Peyer's patch (tissue), 4 donors: ENCODE results near the gene KRT71. TPM values are rescaled to one million over a fixed set of nuclear protein-coding genes. Genes with fewer than 3 reads are reported as not detected.

Source experiments
- DNase-seq, 3 donors: peaks; one replicate each; pipeline ENCODE4 v3.0.0-alpha.2; 2017 to 2019
- H3K27ac ChIP-seq, 4 donors: fragments of 200-600 bp; sonication (generic); one replicate each; pipeline ENCODE4 v1.5.1; 2016 to 2019
- H3K27me3 ChIP-seq, 2 donors: fragments of 200-600 bp; sonication (generic); one replicate each; pipeline ENCODE4 v1.5.1; 2019
- H3K36me3 ChIP-seq, 3 donors: fragments of 200-600 bp; sonication (generic); one replicate each; pipeline ENCODE4 v1.5.1; 2016 to 2019
- H3K4me1 ChIP-seq, 4 donors: fragments of 200-600 bp; sonication (generic); one replicate each; pipeline ENCODE4 v1.5.1; 2016 to 2019
- H3K4me3 ChIP-seq, 4 donors: fragments of 200-600 bp; sonication (generic); 1 replicate in 3 of 4; 2 replicates in 1 of 4; pipeline ENCODE4 v1.5.1; 2016 to 2019; ENCODE audit warnings: mild to moderate bottlenecking in 1 of 4
- H3K9me3 ChIP-seq, 4 donors: fragments of 200-600 bp; sonication (generic); one replicate each; pipeline ENCODE4 v1.5.1; 2016 to 2019; ENCODE audit warnings: mild to moderate bottlenecking in 1 of 4
- POLR2A ChIP-seq, 2 donors: fragments of 450-650 bp; IDR thresholded peaks; one replicate each; pipeline ENCODE4 v1.5.1; 2017; ENCODE audit warnings: antibody characterized with exemption in 2 of 2, mild to moderate bottlenecking in 2 of 2, moderate library complexity in 2 of 2
- total RNA-seq, 4 donors: library from RNA; depleted of rRNA; stranded (reverse); fragments of >200 nt; gene quantifications; one replicate each; pipeline ENCODE4 v1.1.0, GENCODE V29; 2016
- TF ChIP-seq, protein P1 (sequence below), 6 experiments: fragments of 450-650 bp in 4 of 6; fragments of 200-600 bp in 2 of 6; sonication (generic) in 1 of 6; IDR thresholded peaks; one replicate each; pipeline ENCODE4 v1.5.1; 2017 to 2019; ENCODE audit warnings: antibody characterized with exemption in 6 of 6, mild to moderate bottlenecking in 3 of 6, moderate library complexity in 1 of 6

The KRT71 gene
- total RNA-seq, 4 donors from 2014 or later = not detected

DNA sequence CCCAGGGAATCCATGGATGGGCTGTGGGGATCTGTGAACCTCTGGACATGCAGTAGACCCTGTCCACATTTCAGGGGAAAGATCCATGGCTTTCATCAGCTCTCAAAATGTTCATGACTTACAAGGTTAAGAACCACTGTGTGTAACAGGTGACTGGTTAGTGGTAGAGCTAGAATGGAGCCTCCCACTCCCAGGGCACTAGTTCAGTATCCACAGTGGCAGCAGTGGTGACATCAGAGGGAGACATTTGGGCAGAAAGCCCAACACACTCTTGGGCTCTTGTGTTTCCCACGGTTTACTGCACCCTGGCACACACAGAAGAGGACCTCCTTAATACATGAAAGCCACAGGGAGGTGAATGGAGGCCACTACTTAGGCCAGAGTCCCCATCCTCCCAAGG lies 11.6 kb upstream of the KRT71 start:
- Histone ChIP-seq H3K36me3 (no peaks in the 10 kb centered on the region), H3K4me1 (no peaks in the 10 kb centered on the region), H3K27ac (no peak overlapping the region), H3K27me3 (no peaks in the 10 kb centered on the region), H3K9me3 (no peaks in the 10 kb centered on the region), H3K4me3 (no peak overlapping the region)
- no peak for DNase-seq
- TF ChIP-seq POLR2A (IDR thresholded peaks at IDR 0.05) = no peak
- TF ChIP-seq, protein P1, sequence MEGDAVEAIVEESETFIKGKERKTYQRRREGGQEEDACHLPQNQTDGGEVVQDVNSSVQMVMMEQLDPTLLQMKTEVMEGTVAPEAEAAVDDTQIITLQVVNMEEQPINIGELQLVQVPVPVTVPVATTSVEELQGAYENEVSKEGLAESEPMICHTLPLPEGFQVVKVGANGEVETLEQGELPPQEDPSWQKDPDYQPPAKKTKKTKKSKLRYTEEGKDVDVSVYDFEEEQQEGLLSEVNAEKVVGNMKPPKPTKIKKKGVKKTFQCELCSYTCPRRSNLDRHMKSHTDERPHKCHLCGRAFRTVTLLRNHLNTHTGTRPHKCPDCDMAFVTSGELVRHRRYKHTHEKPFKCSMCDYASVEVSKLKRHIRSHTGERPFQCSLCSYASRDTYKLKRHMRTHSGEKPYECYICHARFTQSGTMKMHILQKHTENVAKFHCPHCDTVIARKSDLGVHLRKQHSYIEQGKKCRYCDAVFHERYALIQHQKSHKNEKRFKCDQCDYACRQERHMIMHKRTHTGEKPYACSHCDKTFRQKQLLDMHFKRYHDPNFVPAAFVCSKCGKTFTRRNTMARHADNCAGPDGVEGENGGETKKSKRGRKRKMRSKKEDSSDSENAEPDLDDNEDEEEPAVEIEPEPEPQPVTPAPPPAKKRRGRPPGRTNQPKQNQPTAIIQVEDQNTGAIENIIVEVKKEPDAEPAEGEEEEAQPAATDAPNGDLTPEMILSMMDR (IDR thresholded peaks at IDR 0.05) = no peak

DNA sequence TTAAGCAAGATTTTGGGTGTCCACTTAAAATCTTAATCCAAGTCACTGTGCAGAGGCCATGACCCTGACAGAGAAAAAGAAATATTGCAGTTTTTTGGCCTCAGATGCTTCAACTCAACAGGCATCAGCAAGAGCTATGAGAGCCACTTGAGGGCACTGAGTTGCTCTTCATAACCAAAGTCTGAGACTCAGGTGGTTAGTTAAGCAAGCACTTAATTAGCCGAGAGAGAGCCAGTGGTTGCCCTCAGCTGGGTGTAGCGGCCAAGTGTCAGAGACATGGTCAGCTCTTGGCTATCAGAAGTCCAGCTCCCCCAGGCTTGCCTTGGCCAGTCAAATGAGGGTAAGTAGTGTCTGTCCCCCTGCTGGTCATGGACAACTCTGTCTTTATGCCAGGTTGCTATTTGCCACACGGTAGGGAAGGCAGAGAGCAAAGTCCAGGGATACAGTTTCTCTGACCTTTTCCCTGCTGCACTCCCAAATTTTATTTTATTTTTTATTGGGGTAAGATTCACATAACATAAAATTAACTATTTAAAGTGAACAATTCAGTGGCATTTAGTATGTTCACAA lies 9.0 kb upstream of the KRT71 start:
- Histone ChIP-seq H3K9me3 (no peaks in the 10 kb centered on the region), H3K36me3 (no peaks in the 10 kb centered on the region), H3K27me3 (no peaks in the 10 kb centered on the region), H3K4me3 (no peak overlapping the region), H3K4me1 (no peaks in the 10 kb centered on the region), H3K27ac (no peak overlapping the region)
- TF ChIP-seq, protein P1 (IDR thresholded peaks at IDR 0.05) = peak in 3 of 6 experiments; percentile 23 to 36 (median 30)
- TF ChIP-seq POLR2A (IDR thresholded peaks at IDR 0.05) = no peak
- no peak for DNase-seq

DNA sequence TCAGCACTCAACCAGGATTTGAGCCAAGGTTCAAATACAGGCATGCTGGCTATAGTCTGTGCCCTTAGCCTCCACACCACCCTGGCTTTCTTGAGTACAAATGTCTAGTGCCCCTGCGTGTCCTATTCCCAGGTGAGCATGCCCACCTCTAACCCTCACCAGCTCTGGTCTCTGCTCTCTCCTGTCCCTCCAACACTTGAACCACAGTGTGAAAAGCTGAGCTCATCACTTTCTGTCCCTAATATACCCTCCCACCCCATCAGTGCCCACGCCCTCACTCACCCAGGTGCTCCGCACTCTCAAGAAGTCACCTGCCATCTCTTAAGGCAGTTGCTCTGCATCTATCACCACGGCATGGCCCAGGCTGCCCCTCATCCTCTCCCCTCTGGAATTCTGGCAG lies 7.0 kb upstream of the KRT71 start:
- H3K4me3 ChIP-seq = no peak overlapping the region

DNA sequence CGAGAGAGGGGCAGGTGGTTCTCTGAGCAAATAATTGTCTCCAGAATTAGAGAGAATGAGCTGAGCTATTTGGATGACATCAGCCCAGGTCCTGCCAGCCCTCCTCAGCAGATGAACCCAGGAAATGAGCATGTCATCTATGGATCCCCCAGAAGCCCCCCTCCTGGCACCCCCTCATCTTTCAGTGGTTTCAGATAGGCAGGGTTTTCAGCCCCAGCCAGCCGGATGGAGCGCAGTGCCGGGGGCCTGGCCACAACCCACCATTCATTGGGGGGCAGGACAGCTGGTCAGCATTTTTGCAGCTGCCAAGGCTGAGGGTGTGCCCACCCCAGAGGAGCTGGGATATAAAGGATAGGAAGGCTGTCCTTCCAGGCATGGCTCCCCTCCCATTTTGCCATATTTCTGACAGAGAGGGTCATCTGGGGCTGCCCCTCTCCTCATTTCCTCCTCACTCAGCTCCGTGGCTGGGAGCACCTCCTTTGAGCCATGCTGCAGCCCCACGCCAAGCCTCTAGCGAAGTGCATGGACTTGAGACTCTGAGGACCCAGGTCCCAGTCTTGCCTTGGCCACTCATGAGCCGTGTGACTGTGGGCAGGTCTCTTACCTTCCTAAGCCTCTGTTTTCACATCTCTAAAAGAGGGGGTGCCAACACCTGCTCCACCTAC lies 6.0 kb upstream of the KRT71 start:
- Histone ChIP-seq H3K9me3 (no peaks in the 10 kb centered on the region), H3K27me3 (no peaks in the 10 kb centered on the region), H3K4me3 (no peak overlapping the region), H3K4me1 (no peaks in the 10 kb centered on the region), H3K36me3 (no peaks in the 10 kb centered on the region), H3K27ac (no peak overlapping the region)
- DNase-seq = no peak
- no peak for TF ChIP-seq POLR2A (IDR thresholded peaks at IDR 0.05)
- TF ChIP-seq, protein P1 (IDR thresholded peaks at IDR 0.05) = no peak

More for the DNA sequence above, 7.0 kb upstream of the KRT71 start:
- H3K4me1 ChIP-seq = no peaks in the 10 kb centered on the region
- H3K27ac ChIP-seq = no peak overlapping the region
- no peaks in the 10 kb centered on the region for H3K36me3 ChIP-seq
- no peaks in the 10 kb centered on the region for H3K9me3 ChIP-seq
- no peak for DNase-seq
- TF ChIP-seq, protein P1 (IDR thresholded peaks at IDR 0.05) = no peak
- no peak for TF ChIP-seq POLR2A (IDR thresholded peaks at IDR 0.05)
- H3K27me3 ChIP-seq = no peaks in the 10 kb centered on the region

DNA sequence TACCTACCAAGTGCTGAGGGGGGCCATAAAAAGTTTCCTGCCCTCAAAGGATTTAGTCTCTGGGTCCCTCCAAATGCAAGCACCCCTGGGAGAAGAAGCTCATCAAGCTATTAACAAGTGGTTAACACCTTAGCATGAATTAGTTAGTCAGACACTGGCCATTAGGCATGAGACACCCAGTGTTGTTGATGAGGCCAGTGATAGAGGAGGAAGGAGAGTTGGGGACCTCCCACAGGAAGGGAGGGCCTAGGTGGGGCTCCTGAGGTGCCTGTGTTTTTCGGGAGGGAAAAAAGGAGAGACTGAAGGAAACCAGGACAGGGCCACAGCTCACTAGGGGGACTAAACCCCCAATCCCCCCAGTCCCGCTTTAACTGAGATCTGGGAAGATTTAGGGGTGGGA lies 4.5 kb upstream of the KRT71 start:
- H3K9me3 ChIP-seq = no peaks in the 10 kb centered on the region
- H3K27ac ChIP-seq = no peak overlapping the region
- no peaks in the 10 kb centered on the region for H3K36me3 ChIP-seq
- H3K27me3 ChIP-seq = no peaks in the 10 kb centered on the region
- no peaks in the 10 kb centered on the region for H3K4me1 ChIP-seq
- TF ChIP-seq, protein P1 (IDR thresholded peaks at IDR 0.05) = no peak
- TF ChIP-seq POLR2A (IDR thresholded peaks at IDR 0.05) = no peak
- no peak overlapping the region for H3K4me3 ChIP-seq
- no peak for DNase-seq
